ENCODE results near the gene ANKRD13A.

ANKRD13A gene

DNA sequence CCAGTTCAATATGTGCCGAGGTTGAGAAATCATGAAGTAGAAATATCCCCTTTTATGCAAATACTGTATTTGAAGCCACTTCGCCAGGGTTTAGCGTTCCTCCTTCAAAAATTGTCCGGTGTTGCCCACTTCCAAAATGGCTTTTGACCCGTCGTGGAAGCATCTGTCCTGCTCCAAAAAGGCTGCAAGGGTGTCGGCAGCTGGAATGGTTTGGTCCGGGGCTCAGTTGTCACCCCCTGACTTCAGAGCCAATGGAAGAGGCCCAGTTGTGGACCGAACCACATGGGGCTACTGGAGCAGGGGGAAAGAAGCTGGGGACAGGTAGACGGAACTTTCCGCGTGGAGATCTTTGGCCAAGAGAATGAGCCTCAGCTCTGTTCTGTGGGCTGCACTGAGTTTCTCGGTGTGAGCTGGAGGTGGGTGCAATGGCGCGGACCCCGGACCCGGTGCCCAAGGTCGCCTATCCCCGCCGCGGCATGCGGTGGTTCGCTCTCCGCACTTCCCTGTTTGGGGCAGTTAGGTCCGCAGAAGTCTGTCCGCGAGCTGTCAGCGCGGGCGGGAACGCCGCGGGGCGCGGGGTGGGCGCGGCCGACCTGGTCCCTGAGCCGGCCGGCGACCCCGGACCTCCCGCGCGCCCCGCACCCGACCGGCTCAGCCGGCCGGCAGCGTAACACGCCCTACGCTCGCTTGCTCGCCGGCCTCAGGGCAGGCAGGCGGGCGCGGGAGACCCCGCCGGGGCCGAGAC is at the start of gene ANKRD13A:
ANKRD13A (plus strand) TSS at position 527 of the 745 bp plus-strand sequence. CDS start 259 bp downstream, outside the sequence.
- no peak within 1 kb of the TSS for H3K27ac ChIP-seq (ENCODE audit: low read length)
- peak within 1 kb of the TSS; percentile 63 for H3K4me3 ChIP-seq (ENCODE audit: low read length)
- H3K27me3 ChIP-seq (ENCODE audit: control insufficient read depth, insufficient read depth, low read length): peaks cover 2% of the 10 kb centered on the region; the same call in 1 of the 2 replicates
- no CpG with 5 or more reads among the region's 62 CpGs for WGBS (ENCODE audit: insufficient coverage, insufficient read length)
- H3K9me3 ChIP-seq (ENCODE audit: control insufficient read depth, insufficient read depth, low read length): no peaks in the 10 kb centered on the region
- 0 out of 2 replicates have a peak, but pooled peaks cover 2% of the 10 kb centered on the region for H3K4me1 ChIP-seq (ENCODE audit: control insufficient read depth, insufficient read depth, low read length)
- DNase-seq (ENCODE audit: low read depth, low spot score): peak; percentile 90
- no peaks in the 10 kb centered on the region for H3K36me3 ChIP-seq (ENCODE audit: control insufficient read depth, insufficient read depth, low read length)

DNA sequence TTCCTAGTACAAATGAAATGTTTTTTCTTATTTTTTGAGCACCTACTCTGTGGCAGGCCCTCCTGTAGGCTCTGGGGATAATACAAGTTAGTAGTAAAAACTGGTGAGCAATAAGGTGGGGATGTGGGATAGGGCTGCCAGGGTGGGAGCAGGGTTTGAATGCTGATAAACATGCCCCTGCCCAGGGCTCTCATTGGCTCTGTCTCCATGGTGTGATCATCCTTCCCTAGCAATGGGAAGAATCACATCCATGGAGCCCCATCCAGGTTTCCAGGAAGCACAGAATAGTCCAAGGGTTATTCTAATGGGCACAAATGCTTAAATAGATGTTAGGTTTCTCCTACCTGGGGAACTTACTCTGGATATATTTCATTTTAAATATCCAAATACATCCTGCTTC is 48.6 kb upstream of the ANKRD13A start:
- peaks cover 8% of the 10 kb centered on the region; the same call in 1 of the 2 replicates for H3K36me3 ChIP-seq (ENCODE audit: control insufficient read depth, insufficient read depth, low read length)
- H3K4me1 ChIP-seq (ENCODE audit: control insufficient read depth, insufficient read depth, low read length): peaks cover 5% of the 10 kb centered on the region; the same call in 1 of the 2 replicates
- DNase-seq (ENCODE audit: low read depth, low spot score): no peak

DNA sequence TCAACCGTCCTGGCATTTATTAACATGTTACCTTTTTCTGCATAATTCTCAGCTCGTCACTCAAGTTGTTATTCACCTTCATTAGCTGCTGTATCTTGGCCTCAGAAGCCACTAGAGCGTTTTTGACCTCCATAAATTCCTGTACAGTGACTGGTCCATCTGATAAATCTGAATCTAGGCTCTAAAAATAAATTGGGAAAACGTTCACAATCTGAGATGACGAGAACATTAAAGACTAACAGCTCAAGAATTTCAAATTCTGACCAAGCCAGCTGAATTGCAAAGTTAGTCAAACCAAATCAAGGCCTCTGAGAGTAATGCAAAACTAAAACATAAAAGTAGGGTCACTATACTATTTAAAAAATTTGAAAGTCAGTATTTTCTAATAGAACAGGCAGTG is 48.1 kb upstream of the ANKRD13A start:
- H3K9me3 ChIP-seq (ENCODE audit: control insufficient read depth, insufficient read depth, low read length): no peaks in the 10 kb centered on the region
- no CpG with 5 or more reads among the region's 5 CpGs for WGBS (ENCODE audit: insufficient coverage, insufficient read length)
- DNase-seq (ENCODE audit: low read depth, low spot score): no peak
- no peaks in the 10 kb centered on the region for H3K27me3 ChIP-seq (ENCODE audit: control insufficient read depth, insufficient read depth, low read length)
- no peak overlapping the region for H3K27ac ChIP-seq (ENCODE audit: low read length)
- H3K4me1 ChIP-seq (ENCODE audit: control insufficient read depth, insufficient read depth, low read length): peaks cover 5% of the 10 kb centered on the region; the same call in 1 of the 2 replicates
- no peak overlapping the region for H3K4me3 ChIP-seq (ENCODE audit: low read length)
- H3K36me3 ChIP-seq (ENCODE audit: control insufficient read depth, insufficient read depth, low read length): peaks cover 8% of the 10 kb centered on the region; the same call in 1 of the 2 replicates

More for the DNA sequence above, 48.6 kb upstream of the ANKRD13A start:
- Histone ChIP-seq H3K9me3 (ENCODE audit: control insufficient read depth, insufficient read depth, low read length) (no peaks in the 10 kb centered on the region), H3K4me3 (ENCODE audit: low read length) (no peak overlapping the region), H3K27me3 (ENCODE audit: control insufficient read depth, insufficient read depth, low read length) (no peaks in the 10 kb centered on the region), H3K27ac (ENCODE audit: low read length) (no peak overlapping the region)

DNA sequence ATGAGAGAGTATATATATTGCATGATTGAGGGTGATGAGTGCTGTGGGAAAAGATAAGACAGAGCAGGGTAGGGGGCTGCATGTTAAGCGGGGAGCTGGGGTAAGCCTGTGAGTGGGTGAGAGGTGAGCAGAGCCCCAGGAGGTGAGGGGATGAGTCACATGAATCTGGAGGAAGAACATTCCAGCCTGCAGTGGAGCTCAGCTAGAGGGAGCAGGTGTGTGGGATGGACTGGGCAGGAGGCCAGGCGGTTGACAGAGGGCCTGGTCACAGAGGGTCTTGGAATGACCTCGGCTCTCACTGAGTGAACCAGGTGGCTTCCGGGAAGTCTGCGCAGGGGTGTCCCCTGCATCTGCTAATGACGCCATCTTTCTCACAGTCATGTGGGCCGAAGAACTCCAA is 47.5 kb upstream of the ANKRD13A start:
- Histone ChIP-seq H3K4me3 (ENCODE audit: low read length) (no peak overlapping the region), H3K4me1 (ENCODE audit: control insufficient read depth, insufficient read depth, low read length) (0 out of 2 replicates have a peak, but pooled peaks cover 2% of the 10 kb centered on the region), H3K27ac (ENCODE audit: low read length) (no peak overlapping the region), H3K9me3 (ENCODE audit: control insufficient read depth, insufficient read depth, low read length) (no peaks in the 10 kb centered on the region), H3K36me3 (ENCODE audit: control insufficient read depth, insufficient read depth, low read length) (peaks cover 8% of the 10 kb centered on the region; the same call in 1 of the 2 replicates), H3K27me3 (ENCODE audit: control insufficient read depth, insufficient read depth, low read length) (no peaks in the 10 kb centered on the region)
- DNase-seq (ENCODE audit: low read depth, low spot score): no peak
- WGBS (ENCODE audit: insufficient coverage, insufficient read length): no CpG with 5 or more reads among the region's 7 CpGs

GRCh38 chr12:109952160-109952858 is 46.9 kb upstream of the ANKRD13A start:
- no peaks in the 10 kb centered on the region for H3K27me3 ChIP-seq (ENCODE audit: control insufficient read depth, insufficient read depth, low read length)
- no CpG with 5 or more reads among the region's 11 CpGs for WGBS (ENCODE audit: insufficient coverage, insufficient read length)
- H3K4me3 ChIP-seq (ENCODE audit: low read length): no peak overlapping the region
- H3K9me3 ChIP-seq (ENCODE audit: control insufficient read depth, insufficient read depth, low read length): no peaks in the 10 kb centered on the region
- H3K27ac ChIP-seq (ENCODE audit: low read length): no peak overlapping the region
- H3K36me3 ChIP-seq (ENCODE audit: control insufficient read depth, insufficient read depth, low read length): peaks cover 8% of the 10 kb centered on the region; the same call in 1 of the 2 replicates
- H3K4me1 ChIP-seq (ENCODE audit: control insufficient read depth, insufficient read depth, low read length): no peaks in the 10 kb centered on the region
- DNase-seq (ENCODE audit: low read depth, low spot score): no peak

- no peak overlapping the region for H3K27ac ChIP-seq (ENCODE audit: low read length)
- no peaks in the 10 kb centered on the region for H3K9me3 ChIP-seq (ENCODE audit: control insufficient read depth, insufficient read depth, low read length)
- H3K4me3 ChIP-seq (ENCODE audit: low read length): no peak overlapping the region
- H3K4me1 ChIP-seq (ENCODE audit: control insufficient read depth, insufficient read depth, low read length): no peaks in the 10 kb centered on the region
- peaks cover 8% of the 10 kb centered on the region; the same call in 1 of the 2 replicates for H3K36me3 ChIP-seq (ENCODE audit: control insufficient read depth, insufficient read depth, low read length)
- no peaks in the 10 kb centered on the region for H3K27me3 ChIP-seq (ENCODE audit: control insufficient read depth, insufficient read depth, low read length)
- no peak for DNase-seq (ENCODE audit: low read depth, low spot score)
- WGBS (ENCODE audit: insufficient coverage, insufficient read length): no CpG with 5 or more reads among the region's 8 CpGs
Measured at GRCh38 chr12:109952873-109953272, 46.4 kb upstream of the ANKRD13A start.

DNA sequence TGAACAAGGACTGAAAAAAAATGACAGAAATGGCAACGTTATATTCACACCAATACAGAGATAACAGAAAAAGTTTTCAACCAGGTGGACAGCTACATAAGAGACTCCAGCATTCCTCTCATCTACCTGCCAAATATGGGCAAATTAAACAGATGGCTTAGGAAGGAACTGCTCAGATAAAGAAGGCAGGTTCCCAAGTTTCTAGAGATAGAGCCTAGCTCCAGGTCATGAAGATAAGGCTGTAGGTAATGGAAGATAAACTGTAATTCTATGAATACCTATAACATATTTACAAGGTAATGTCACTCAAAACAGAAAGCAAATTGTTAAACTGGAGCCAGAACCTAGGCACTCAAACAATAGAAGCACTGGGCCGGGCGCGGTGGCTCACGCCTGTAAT is 45.6 kb upstream of the ANKRD13A start:
- no CpG with 5 or more reads among the region's 5 CpGs for WGBS (ENCODE audit: insufficient coverage, insufficient read length)
- no peak for DNase-seq (ENCODE audit: low read depth, low spot score)
- H3K27ac ChIP-seq (ENCODE audit: low read length): no peak overlapping the region
- no peak overlapping the region for H3K4me3 ChIP-seq (ENCODE audit: low read length)
- H3K27me3 ChIP-seq (ENCODE audit: control insufficient read depth, insufficient read depth, low read length): no peaks in the 10 kb centered on the region
- H3K36me3 ChIP-seq (ENCODE audit: control insufficient read depth, insufficient read depth, low read length): peaks cover 8% of the 10 kb centered on the region; the same call in 1 of the 2 replicates
- H3K9me3 ChIP-seq (ENCODE audit: control insufficient read depth, insufficient read depth, low read length): no peaks in the 10 kb centered on the region
- H3K4me1 ChIP-seq (ENCODE audit: control insufficient read depth, insufficient read depth, low read length): no peaks in the 10 kb centered on the region

GRCh38 chr12:109958374-109958773 is 40.9 kb upstream of the ANKRD13A start:
- WGBS (ENCODE audit: insufficient coverage, insufficient read length): no CpG with 5 or more reads among the region's 7 CpGs
- Histone ChIP-seq H3K4me3 (ENCODE audit: low read length) (no peak overlapping the region), H3K27me3 (ENCODE audit: control insufficient read depth, insufficient read depth, low read length) (no peaks in the 10 kb centered on the region), H3K36me3 (ENCODE audit: control insufficient read depth, insufficient read depth, low read length) (no peaks in the 10 kb centered on the region), H3K4me1 (ENCODE audit: control insufficient read depth, insufficient read depth, low read length) (no peaks in the 10 kb centered on the region), H3K9me3 (ENCODE audit: control insufficient read depth, insufficient read depth, low read length) (no peaks in the 10 kb centered on the region), H3K27ac (ENCODE audit: low read length) (no peak overlapping the region)
- DNase-seq (ENCODE audit: low read depth, low spot score): no peak

GRCh38 chr12:109959411-109960093 is 39.7 kb upstream of the ANKRD13A start:
- Histone ChIP-seq H3K36me3 (ENCODE audit: control insufficient read depth, insufficient read depth, low read length) (no peaks in the 10 kb centered on the region), H3K4me3 (ENCODE audit: low read length) (no peak overlapping the region), H3K27me3 (ENCODE audit: control insufficient read depth, insufficient read depth, low read length) (no peaks in the 10 kb centered on the region), H3K9me3 (ENCODE audit: control insufficient read depth, insufficient read depth, low read length) (no peaks in the 10 kb centered on the region), H3K27ac (ENCODE audit: low read length) (no peak overlapping the region), H3K4me1 (ENCODE audit: control insufficient read depth, insufficient read depth, low read length) (no peaks in the 10 kb centered on the region)
- no peak for DNase-seq (ENCODE audit: low read depth, low spot score)
- WGBS (ENCODE audit: insufficient coverage, insufficient read length): no CpG with 5 or more reads among the region's 8 CpGs

GRCh38 chr12:109961201-109961600 is 38.0 kb upstream of the ANKRD13A start:
- no peaks in the 10 kb centered on the region for H3K36me3 ChIP-seq (ENCODE audit: control insufficient read depth, insufficient read depth, low read length)

More at GRCh38 chr12:109961201-109961600, 38.0 kb upstream of the ANKRD13A start:
- no CpG with 5 or more reads among the region's 14 CpGs for WGBS (ENCODE audit: insufficient coverage, insufficient read length)
- no peak for DNase-seq (ENCODE audit: low read depth, low spot score)
- Histone ChIP-seq H3K9me3 (ENCODE audit: control insufficient read depth, insufficient read depth, low read length) (no peaks in the 10 kb centered on the region), H3K4me3 (ENCODE audit: low read length) (no peak overlapping the region), H3K27me3 (ENCODE audit: control insufficient read depth, insufficient read depth, low read length) (no peaks in the 10 kb centered on the region), H3K4me1 (ENCODE audit: control insufficient read depth, insufficient read depth, low read length) (no peaks in the 10 kb centered on the region), H3K27ac (ENCODE audit: low read length) (no peak overlapping the region)
